ENCODE measurements around the gene OPA1.

Gene OPA1

DNA sequence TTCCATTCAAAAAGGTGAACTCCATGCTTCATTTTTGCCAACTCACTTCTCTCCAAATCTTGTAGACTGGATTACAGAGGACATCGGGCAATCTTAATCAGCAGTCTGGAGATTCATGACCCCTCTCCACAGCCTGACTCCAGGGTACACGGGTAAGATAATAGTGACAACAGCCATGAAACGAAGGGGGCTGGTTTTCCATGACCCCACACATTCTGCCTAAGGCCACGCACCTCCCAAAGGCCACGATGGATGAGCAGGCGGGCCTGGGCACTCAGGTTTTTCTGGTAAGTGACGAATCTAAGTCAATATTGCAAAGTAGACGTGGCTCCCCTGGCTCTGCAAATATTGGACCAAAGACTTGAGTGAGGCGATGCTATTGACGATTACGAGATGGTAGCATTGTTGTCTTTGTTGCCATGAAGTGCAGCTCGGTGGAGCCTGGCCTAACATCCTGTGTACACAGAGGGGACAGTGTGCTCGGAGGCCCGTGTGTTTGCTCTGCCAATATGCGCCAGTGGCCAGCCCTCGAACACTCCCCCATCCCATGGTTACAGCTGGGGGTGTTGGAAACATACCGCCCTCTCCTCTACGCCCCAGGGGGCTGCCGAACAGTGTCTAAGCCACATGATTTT is 119.1 kb downstream of the OPA1 start:
- no peak for DNase-seq

DNA sequence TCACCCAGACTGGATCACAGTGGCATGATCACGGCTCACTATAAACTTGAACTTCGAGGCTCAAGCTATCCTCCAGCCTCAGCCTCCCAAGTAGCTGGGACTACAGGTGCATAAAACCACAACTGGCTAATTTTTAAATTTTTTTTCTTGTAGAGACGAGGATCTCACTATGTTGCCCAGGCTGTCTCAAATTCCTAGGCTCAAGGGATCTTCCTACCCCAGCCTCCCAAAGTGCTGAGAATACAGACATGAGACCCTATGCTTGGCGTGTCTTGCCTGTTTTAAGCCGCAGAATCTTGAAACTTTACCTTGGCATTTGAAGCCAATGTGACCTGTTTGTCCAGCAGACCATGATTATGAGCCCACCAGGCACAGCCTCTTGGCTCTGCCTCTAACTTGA is 119.9 kb downstream of the OPA1 start:
- DNase-seq: no peak

DNA sequence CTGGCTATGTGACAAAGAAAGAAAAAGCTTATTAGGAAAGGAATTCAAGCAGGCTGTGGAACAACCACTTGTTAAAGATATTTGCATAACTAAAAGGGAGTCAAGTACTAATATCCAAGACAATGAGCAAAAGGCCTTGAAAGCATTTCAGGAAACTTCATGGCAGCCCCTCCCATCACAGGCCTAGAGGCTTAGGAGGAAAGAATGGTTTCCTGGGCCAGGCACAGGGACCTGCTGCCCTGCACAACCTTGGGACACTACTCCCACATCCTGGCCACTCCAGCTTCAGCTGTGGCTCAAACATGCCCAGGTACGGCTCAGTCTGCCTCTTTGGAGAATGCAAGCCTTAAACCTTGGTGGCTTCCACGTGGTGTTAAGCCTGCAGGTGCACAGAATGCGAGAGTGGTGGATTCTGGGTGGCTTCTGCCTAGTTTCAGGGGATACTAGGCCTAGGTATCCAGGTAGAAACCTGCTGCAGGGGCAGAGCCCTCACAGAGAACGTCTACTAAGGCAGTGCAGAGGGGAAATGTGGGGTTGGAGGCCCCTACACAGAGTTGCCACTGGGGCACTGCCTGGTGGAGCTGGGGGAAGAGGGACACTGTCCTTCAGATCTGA is 121.6 kb downstream of the OPA1 start:
- DNase-seq: no peak

DNA sequence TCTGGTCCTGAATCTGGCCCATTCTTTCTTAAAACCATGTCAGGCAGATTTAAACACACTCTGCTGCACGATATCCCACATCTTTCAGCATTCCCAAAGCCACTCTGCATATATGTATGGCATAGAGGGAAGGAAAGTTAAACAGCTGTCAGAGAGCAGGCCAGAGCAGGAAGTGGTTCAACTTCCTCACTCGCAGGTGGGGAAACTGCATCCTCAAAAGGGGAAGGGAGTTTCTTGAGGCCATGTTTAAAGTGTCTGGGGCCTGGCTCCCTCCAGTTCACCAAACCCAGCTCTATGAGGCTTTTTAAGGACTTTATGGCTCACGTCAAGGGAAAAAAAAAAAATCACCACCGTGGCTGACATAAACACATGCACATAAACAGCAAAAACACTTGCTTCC is 123.1 kb downstream of the OPA1 start:
- DNase-seq: no peak

DNA sequence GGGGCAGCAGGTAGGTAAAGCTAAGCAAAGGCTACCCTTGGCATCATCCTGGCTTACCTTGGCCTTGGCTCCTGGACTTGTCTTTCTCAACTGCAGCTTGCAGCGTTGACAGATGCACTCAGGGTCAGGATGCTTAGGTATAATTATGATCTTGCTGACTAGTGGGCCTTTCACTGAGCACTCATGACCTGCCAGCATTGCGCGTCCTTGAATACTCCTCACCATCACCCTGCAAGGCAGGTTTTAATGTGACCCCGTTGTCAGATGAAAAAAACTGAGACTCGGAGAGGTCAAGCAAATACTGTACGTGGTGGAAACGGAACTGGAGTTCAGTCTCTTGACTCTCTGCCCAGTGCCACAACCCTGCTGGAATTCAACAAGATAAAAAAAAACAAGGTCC is 126.7 kb downstream of the OPA1 start:
- no peak for DNase-seq

DNA sequence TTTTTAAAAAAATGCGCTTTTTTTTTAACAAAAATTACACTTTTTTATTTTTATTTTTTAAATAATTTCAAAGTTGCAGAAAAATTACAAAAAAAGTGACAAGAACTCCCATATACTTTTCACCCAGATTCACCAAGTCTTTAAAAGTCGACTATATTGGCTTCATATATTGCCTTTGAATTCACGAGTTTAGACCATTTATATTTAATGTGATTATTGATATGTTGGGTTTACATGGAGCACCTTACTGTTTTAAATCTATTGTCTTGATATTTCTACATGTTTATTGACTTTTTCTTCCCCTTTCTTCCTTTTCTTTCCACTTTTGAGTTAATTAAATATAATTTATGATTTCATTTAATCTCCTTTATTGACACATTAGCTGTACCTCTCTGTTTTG is 127.2 kb downstream of the OPA1 start:
- no peak for DNase-seq

DNA sequence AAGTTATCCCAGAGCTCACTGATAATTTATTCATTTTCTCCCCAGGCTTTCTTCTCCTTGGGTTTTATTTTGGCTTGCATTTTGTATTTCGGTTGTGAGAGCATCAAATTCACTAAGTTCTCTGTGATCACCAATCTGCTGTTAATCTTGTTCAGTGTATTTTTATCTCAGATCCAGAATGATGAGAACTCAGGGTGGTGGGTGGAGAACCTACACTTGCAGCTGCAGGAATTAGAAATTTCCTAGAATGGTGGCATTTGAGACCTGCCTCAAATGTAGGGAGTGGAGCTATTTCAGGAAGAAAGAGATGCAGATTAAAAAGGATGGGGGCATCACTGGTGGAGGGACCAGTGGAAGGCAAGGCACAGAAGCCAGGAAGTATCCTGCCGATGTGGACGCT is 129.6 kb downstream of the OPA1 start:
- DNase-seq: no peak

DNA sequence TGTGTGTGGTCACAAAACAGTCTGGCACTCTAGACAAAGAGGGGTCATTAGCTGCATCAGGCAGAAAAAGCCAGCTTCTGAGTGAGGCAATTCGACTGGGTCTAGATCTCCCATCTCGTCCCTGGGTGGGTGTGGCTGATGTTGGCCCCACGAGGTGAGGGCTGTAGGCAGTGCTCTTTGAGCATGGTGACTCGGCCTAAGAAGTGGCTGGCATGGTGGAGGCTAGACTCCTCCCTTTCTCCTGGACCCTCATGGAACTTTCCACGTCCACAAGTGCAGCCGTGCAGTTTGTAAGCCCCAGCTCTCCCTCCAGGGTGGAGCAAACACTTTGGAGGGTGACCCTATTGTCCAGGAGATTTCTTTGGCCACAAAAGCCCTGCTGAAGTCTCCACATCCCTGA is 134.1 kb downstream of the OPA1 start:
- DNase-seq: no peak

DNA sequence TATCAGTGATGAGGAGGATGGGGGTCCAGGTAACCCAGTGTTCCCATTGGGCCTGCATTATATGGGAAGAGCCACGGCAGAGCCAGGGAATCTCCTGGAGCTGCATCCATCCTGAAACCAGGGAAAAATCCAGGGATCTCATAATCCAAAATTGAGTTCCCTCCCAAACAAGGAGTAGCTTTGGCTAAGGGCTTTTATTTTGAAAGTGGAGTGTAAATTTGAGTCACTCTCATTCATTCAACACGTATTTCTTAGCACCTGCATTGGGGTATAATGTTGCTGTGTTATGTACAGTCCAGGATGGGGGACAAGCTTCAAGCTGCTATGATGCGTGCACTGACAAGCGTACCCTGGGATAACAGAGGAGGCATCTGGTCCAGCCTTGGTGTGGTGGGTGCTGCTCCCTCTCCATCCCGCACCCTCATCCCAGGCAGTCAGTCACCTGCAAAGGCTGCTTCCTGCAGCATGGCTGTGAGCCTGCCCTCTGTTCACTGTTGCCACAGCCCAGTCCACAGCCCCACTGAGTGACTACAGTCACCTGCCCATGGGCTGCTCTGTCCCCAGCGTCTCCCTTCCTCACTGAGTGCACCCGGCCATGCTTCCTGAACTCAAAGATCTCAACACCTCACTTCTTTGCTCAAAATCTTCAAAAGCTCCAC is 135.6 kb downstream of the OPA1 start:
- no peak for DNase-seq

DNA sequence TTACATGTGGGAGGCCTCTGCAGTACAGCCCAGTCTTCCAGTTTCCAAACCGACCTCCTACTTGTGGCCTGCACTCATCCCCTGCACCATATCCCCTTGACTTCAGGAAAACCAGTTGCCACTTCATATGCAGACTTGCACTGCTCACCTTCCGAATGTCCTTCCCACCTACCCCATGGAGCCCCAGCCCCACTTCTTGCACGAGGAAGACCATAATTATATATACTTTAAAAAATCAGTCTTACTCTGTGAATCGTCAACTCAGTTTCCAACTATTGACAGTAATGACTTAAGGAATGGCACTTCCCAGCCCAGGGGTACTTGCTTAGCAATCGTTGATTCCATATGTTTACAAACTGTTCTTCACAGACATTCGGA is 136.1 kb downstream of the OPA1 start:
- DNase-seq: no peak

DNA sequence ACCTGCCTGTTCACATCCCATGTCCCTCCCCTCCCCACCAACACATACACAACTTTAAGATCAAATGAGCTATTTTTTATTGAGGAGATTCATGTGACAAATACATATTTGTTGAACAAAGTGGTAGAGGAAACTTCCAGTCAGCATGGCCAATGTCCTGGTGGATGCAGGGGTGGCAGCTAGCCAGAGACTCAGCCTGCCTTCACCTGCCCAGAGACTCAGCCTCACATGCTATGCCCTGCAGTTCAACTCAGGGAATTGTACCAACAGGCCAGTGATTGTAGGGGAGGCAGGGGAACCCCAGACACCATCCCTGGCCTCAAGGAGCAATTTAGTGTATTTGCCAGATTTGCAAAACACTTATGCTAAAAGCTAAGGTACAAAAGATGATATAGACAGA is 136.6 kb downstream of the OPA1 start:
- DNase-seq: no peak

DNA sequence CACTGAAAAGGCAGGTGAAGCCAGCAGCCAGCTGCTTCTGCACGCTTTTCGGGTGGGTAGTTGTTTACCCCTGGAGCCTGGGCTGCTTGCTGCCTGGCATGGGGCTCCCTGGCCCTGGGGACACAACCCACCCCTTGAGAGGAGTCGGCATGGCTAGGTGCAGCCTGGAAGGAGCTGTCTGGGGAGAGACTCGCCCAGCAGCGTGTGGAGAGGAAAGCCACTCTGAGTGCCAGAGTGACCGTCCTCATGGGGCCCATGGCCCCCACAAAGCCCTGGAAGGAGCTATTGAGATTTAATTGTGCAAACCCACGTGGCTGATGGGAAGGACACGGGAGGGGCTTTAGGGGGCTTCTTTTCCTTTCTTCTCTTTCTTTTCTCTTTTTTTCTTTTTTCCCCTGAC is 137.5 kb downstream of the OPA1 start:
- no peak for DNase-seq

DNA sequence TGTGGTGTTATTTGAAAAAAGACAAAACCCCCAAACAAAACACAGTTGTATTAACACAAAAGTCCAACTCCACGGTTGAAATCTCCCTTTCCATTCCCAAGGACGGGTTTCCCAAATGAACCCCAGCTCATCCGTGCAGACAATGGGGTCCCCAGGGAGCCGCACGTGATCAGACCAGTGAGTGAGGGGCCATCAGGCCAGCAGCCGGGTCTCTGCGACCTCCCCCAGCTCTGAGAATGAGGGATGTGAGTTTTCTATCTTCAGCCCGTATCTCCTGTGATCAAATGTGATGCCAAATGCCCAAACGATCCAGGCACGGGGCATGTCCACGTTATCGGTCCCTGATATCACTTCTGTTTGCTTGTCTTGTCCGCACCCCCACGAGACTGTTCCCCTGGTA is 138.0 kb downstream of the OPA1 start:
- no peak for DNase-seq

DNA sequence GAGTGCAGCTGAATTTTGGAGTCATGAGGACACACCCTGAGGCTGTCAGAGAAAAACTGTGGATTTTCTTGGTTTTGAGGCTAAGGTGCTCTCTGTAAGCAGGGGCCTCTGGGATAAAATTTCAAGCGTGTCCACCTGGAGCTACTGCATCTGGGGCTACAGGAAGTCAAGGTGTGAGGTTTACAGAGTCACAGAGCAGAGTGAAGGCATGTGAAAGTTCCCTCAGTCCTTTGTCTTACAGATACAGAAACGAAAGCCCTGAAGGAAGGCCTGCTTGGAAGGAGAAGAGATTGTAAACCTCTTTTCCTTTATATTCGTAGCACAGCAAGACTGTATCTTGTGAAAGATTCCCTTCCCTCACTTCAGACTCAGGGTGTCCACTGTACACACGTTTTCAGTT is 138.6 kb downstream of the OPA1 start:
- DNase-seq: no peak

DNA sequence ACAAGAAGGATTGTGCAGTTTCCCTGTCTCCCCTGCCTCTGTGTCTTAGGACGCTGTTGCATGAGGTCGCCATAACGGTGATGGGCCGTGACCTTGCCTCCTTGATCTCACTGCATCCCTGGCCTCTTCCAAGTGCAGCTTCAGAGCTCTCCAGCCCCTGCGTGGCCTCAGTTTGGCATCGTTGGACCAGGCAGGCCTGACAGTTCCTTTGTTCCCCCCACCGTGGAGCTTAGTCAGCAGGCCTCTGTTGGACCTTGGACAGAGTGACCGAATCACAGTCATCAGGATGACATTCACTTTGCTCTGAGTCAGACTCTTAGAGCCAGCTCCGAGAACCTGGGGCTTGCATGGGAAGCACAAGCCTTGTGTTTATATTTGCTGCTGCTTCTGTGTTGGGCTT is 139.4 kb downstream of the OPA1 start:
- DNase-seq: no peak

DNA sequence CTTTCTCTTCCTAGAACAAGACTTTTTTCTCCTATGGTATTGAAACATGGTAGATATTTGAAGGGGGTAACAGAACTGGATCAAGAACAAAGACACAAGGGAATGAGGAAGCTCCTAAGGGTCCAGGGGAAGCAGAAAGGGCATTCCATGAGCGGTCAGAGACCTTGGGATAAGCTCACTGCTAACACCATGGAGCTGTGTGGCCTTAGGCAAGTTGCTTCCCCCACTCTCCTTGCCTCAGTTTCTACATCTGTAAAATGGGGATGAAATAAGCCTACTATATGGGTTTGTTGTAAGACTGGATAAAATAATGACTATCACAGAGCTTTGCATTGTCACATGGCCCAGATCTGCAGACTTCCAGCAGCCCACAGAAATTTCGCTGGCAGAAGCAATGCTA is 139.8 kb downstream of the OPA1 start:
- DNase-seq: no peak

DNA sequence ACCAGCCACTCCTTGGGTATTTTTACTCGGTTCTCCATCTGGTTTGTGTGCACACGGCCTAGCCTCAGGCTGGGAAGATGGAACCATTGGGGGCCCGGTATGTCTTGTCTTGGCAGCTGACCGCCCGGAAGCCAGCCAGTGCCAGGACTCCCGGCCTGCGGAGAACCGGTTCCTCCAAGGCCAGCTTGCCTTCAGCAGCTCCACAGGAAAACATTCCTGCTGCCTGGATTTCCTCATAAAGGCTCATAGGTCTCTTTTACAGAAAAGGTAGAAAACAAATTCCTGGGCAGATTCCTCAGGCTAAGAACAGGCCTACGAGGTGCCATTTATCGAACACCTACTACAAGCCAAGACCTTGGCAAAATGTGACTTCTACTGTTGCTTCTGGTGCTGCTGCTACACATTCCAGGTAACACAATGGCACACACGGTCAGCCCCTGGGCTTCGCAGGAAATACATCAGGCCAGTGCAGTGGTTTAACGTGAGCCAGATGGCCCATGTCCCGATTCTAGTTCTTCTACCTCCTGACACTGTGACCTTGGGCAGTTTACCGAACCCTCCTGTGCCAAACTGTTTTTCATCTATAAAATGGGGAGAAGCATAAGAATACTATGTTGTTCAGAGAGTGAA is 141.8 kb downstream of the OPA1 start:
- no peak for DNase-seq

DNA sequence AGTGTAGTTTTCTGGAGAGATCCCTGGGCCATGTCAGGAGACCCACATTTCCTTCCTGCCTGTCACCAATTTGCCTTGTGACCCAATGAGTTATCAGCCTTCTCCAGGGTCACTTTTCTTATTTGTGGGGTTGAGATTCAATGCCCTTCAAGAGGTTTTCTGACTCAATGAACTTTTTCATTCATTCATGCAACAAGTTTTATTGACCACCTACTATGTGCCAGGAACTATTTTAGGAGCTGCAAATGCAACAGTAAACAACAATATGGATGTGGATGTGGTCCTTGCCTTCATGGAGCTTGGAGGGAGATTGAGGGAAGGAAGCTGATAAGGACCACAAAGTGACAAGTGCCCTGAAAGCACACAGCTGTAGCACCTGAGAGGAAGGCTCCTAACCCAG is 142.8 kb downstream of the OPA1 start:
- DNase-seq: no peak

DNA sequence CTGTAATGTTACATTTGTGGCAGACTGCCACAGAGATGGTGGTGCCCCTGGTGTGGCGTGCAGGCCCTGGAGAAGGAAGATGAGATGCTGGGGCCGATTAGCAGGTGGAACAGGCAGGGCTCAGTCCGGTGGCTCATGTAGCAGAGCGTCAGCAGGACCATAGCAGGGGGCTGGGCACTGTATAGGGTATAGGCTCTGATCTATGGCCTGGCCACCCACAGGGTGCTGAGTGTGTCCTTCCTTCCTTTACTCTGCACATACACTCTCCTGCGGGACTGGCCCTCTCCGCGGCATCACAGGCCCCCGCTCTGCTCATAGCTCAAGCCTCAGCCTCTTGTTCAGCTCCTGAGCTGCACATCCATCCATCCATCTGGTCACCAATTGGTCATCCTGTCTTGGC is 143.6 kb downstream of the OPA1 start:
- DNase-seq: no peak

DNA sequence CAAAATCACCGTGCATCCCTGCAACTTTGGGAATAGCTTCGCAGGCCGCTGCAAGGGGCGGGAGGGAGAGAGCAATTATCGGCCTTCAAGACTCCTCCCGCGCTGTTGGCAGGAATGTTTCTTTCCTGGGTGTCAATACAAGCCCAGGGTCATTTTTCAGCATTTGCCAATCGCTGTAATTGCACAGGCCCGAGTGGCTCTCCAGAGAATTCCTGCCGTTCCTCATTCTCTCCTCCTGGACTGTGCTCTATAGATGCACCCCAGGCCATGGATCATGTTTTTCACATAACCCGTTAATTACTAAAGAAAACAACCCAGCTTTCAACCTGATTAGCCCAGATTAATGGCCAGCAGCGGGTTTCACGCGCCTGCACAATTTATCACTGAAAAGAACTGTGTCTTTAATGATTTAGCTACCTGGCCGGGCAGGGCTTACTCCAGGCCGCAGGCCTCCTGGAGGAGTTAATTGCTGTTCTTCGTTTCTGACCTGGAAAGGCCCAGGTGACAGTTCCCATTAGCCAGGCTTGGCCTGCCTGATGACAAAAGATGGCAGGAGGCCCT is 144.3 kb downstream of the OPA1 start:
- DNase-seq: no peak

DNA sequence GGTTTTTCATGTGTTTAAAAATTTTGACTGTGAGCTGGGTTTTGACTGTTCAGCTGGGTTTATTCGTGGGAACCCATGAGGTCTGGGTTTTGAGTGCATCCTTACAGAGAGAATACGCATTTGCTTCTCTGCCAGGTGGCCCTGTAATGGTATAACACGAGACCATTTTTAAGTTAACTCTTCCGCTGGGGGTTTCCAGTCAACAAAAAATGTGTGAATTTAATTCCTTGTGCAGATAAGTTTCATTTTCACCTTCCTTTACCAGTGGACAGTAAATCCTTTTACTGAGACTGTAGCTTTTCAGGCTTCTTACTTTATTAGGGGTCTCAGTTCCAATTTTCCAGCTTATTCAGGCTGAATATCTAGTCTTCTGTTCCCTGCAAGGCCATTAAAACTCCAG is 149.6 kb downstream of the OPA1 start:
- no peak for DNase-seq

DNA sequence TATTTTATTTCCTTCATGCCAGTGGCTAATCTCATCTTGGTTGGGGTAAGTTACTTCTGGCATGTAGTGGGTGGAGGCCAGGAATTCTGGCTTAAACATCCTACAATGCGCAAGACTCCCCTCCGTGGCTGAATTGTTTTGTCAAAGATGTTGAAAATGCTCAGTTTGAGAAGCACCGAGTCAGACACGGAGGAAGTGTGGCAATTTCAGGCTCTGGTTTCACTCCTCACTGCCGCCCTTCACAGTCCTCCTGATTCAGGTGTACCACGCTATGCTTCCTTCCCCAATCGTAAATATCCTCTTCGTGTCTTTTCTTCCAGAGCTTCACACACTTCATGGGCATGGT is 150.7 kb downstream of the OPA1 start:
- no peak for DNase-seq

DNA sequence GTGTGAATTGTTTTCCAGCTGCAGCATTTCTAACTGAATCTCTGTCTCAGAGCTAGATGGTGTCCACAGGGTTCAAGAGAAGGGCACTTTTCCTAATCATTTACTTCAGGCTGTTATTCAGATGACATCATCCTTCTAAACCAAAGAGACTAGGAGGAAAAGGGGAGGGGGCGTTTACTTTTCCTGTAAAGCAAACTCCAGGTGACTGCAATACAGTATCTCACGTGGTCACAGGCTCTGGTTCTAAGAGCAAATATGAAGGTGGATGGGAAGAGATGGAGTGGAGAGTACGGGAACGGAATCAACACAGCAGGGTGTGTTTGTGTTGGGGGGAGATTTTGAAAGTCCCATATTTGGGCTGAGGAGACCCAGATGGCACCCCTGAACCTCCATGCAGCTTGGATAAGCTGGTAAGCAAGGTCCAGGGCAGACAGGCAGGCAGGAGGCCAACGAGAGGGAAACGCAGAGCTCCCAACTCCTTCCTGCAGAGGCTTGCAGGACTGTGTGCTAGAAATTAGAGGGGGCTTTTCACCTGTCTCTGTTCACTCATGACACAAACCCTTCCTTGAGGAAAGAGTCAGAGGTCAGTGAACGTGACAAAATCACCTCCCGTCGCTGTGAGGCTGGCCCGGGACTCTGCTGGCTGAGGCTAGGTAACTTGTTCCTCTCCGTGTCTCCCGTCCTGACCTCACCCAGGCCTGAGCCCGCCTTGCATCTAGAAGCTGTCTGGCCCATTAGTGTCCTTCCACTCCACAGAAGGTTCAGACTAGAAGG is 151.2 kb downstream of the OPA1 start:
- no peak for DNase-seq

Data from activated CD4-positive, CD25-positive, alpha-beta regulatory T cell (primary cell).